H9 (cell line): ENCODE measurements around the gene NEDD4L. TPM values are rescaled to one million over a fixed set of nuclear protein-coding genes. Genes with fewer than 3 reads are reported as not detected.

Experiments
- DNase-seq: peaks from one replicate; pipeline ENCODE4 v3.0.0-alpha.2; 2017
- H2AFZ ChIP-seq: one replicate; pipeline ENCODE4 v1.6.1; 2013; ENCODE audit warnings: mild to moderate bottlenecking, low read length, control low read depth, moderate library complexity
- H2AK5ac ChIP-seq: 2 replicates; pipeline ENCODE4 v1.6.1; 2013; ENCODE audit warnings: low read length, control low read depth, mixed read lengths; ENCODE audit not compliant: insufficient read length
- H2BK120ac ChIP-seq: one replicate; pipeline ENCODE4 v1.6.1; 2013; ENCODE audit warnings: low read depth, mild to moderate bottlenecking, low read length, control low read depth, inconsistent platforms; ENCODE audit not compliant: poor library complexity, severe bottlenecking
- H2BK12ac ChIP-seq: 2 replicates; pipeline ENCODE4 v1.6.1; 2013; ENCODE audit warnings: low read length, control low read depth, mixed read lengths, low read depth; ENCODE audit not compliant: insufficient read length
- H2BK15ac ChIP-seq: 2 replicates; pipeline ENCODE4 v1.6.1; 2013; ENCODE audit warnings: low read depth, low read length, control low read depth
- H2BK20ac ChIP-seq: one replicate; pipeline ENCODE4 v1.6.1; 2013; ENCODE audit warnings: low read depth, mild to moderate bottlenecking, low read length, control low read depth, inconsistent platforms; ENCODE audit not compliant: poor library complexity, severe bottlenecking
- H2BK5ac ChIP-seq: 2 replicates; pipeline ENCODE4 v1.6.1; 2013; ENCODE audit warnings: low read length, control low read depth, mixed read lengths; ENCODE audit not compliant: insufficient read length
- H3K14ac ChIP-seq: 2 replicates; pipeline ENCODE4 v1.6.1; 2013; ENCODE audit warnings: low read length, control low read depth; ENCODE audit not compliant: insufficient read depth
- H3K18ac ChIP-seq: 2 replicates; pipeline ENCODE4 v1.6.1; 2013; ENCODE audit warnings: low read depth, mild to moderate bottlenecking, mixed read lengths, low read length, control low read depth; ENCODE audit not compliant: insufficient read length
- H3K23ac ChIP-seq: 2 replicates; pipeline ENCODE4 v1.6.1; 2013; ENCODE audit warnings: low read length, control low read depth, mixed read lengths, low read depth; ENCODE audit not compliant: insufficient read length
- H3K23me2 ChIP-seq: 2 replicates; pipeline ENCODE4 v1.6.1; 2013; ENCODE audit warnings: low read depth, mild to moderate bottlenecking, mixed read lengths, low read length, control low read depth; ENCODE audit not compliant: insufficient read length, poor library complexity, severe bottlenecking
- H3K27ac ChIP-seq: 2 replicates; pipeline ENCODE4 v1.5.1; 2013; ENCODE audit warnings: low read length, control low read depth, mixed read lengths, low read depth; ENCODE audit not compliant: insufficient read length
- H3K27me3 ChIP-seq: 2 replicates; pipeline ENCODE4 v1.6.1; 2013; ENCODE audit warnings: low read length, control low read depth, inconsistent platforms; ENCODE audit not compliant: insufficient read depth
- H3K4ac ChIP-seq: 2 replicates; pipeline ENCODE4 v1.6.1; 2013; ENCODE audit warnings: low read depth, mild to moderate bottlenecking, control low read depth, inconsistent platforms, low read length, moderate library complexity
- H3K4me1 ChIP-seq: 2 replicates; pipeline ENCODE4 v1.6.1; 2013; ENCODE audit warnings: low read length, control low read depth, inconsistent platforms; ENCODE audit not compliant: insufficient read depth
- H3K4me2 ChIP-seq: 2 replicates; pipeline ENCODE4 v1.6.1; 2013; ENCODE audit warnings: low read length, control low read depth, mixed read lengths; ENCODE audit not compliant: insufficient read length, insufficient read depth
- H3K56ac ChIP-seq: 2 replicates; pipeline ENCODE4 v1.6.1; 2013; ENCODE audit warnings: low read depth, mild to moderate bottlenecking, mixed read lengths, low read length, control low read depth; ENCODE audit not compliant: insufficient read length
- H3K79me1 ChIP-seq: 2 replicates; pipeline ENCODE4 v1.6.1; 2013; ENCODE audit warnings: low read depth, mild to moderate bottlenecking, moderate library complexity, low read length, control low read depth, inconsistent platforms; ENCODE audit not compliant: insufficient read depth, poor library complexity, severe bottlenecking
- H3K79me2 ChIP-seq: 2 replicates; pipeline ENCODE4 v1.6.1; 2013; ENCODE audit warnings: low read length, control low read depth, inconsistent platforms; ENCODE audit not compliant: insufficient read depth
- H3K9ac ChIP-seq: 2 replicates; pipeline ENCODE4 v1.6.1; 2013; ENCODE audit warnings: low read length, control low read depth, mixed read lengths; ENCODE audit not compliant: insufficient read length; ENCODE audit errors: extremely low read depth
- H3K9me3 ChIP-seq: one replicate; pipeline ENCODE4 v1.6.1; 2013; ENCODE audit warnings: low read depth, low read length, inconsistent platforms; ENCODE audit not compliant: control insufficient read depth
- H3T11ph ChIP-seq: one replicate; pipeline ENCODE4 v1.6.1; 2013; ENCODE audit warnings: mild to moderate bottlenecking, low read length, control low read depth, inconsistent platforms
- H4K20me1 ChIP-seq: one replicate; pipeline ENCODE4 v1.6.1; 2013; ENCODE audit not compliant: control insufficient read depth, insufficient read length, insufficient read depth
- H4K5ac ChIP-seq: 2 replicates; pipeline ENCODE4 v1.6.1; 2013; ENCODE audit warnings: low read depth, mild to moderate bottlenecking, mixed read lengths, low read length, control low read depth; ENCODE audit not compliant: insufficient read length
- H4K8ac ChIP-seq: replicated peaks from 2 replicates; pipeline ENCODE4 v1.6.1; 2013; ENCODE audit warnings: low read length, control low read depth, mixed read lengths, low read depth; ENCODE audit not compliant: insufficient read length
- H4K91ac ChIP-seq: 2 replicates; pipeline ENCODE4 v1.6.1; 2013; ENCODE audit warnings: low read depth, mild to moderate bottlenecking, moderate library complexity, mixed read lengths, low read length, control low read depth; ENCODE audit not compliant: insufficient read length
- H3K27ac Mint-ChIP-seq, 3 experiments: 2 replicates in 2 of 3; 3 replicates in 1 of 3; pipeline ENCODE4 v1.8.0; 2020 to 2021; ENCODE audit warnings: mixed read lengths in 3 of 3, mild to moderate bottlenecking in 1 of 3, moderate library complexity in 1 of 3
- H3K27me3 Mint-ChIP-seq: 2 replicates; pipeline ENCODE4 v1.8.0; 2021; ENCODE audit warnings: low read depth, mild to moderate bottlenecking, moderate library complexity, mixed read lengths
- H3K36me3 Mint-ChIP-seq, 3 experiments: 2 replicates in 2 of 3; 3 replicates in 1 of 3; pipeline ENCODE4 v1.8.0; 2020 to 2021; ENCODE audit warnings: low read depth in 3 of 3, mixed read lengths in 3 of 3; ENCODE audit not compliant: insufficient read depth in 1 of 3
- H3K4me1 Mint-ChIP-seq, 2 experiments: 2 replicates each; pipeline ENCODE4 v1.8.0; 2020; ENCODE audit warnings: mixed read lengths in 2 of 2
- H3K4me3 Mint-ChIP-seq, 2 experiments: 2 replicates in 1 of 2; 3 replicates in 1 of 2; pipeline ENCODE4 v1.8.0; 2020 to 2021; ENCODE audit warnings: mild to moderate bottlenecking in 2 of 2, mixed read lengths in 2 of 2, moderate library complexity in 1 of 2
- H3K9me3 Mint-ChIP-seq, 2 experiments: 2 replicates in 1 of 2; 3 replicates in 1 of 2; pipeline ENCODE4 v1.8.0; 2020; ENCODE audit warnings: mild to moderate bottlenecking in 2 of 2, mixed read lengths in 2 of 2, moderate library complexity in 1 of 2
- WGBS: extraction: QIAGEN DNeasy Blood & Tissue Kit; methylation state at CpG from one replicate; pipeline ENCODE4 v1.1.7; 2013; ENCODE audit warnings: missing lambda C conversion rate, low lambda C conversion rate, mixed read lengths; ENCODE audit not compliant: insufficient read length; ENCODE audit errors: extremely low coverage; 5-methylcytosine and 5-hydroxymethylcytosine counted together
- total RNA-seq: library from RNA; stranded (reverse); gene quantifications from 2 replicates; pipeline ENCODE4 v1.2.1, GENCODE V29; 2021
- TF ChIP-seq, protein P1 (sequence below): fragments of 200-600 bp; sonication (generic); conservative IDR thresholded peaks from 3 replicates; pipeline ENCODE4 v1.8.0; 2021; ENCODE audit warnings: antibody characterized with exemption, mild to moderate bottlenecking

The NEDD4L gene
- total RNA-seq, 1 experiment from 2014 or later: 76.3 TPM

GRCh38 chr18:58337686-58338085 is 293.7 kb downstream of the NEDD4L start:
- TF ChIP-seq, protein P1, sequence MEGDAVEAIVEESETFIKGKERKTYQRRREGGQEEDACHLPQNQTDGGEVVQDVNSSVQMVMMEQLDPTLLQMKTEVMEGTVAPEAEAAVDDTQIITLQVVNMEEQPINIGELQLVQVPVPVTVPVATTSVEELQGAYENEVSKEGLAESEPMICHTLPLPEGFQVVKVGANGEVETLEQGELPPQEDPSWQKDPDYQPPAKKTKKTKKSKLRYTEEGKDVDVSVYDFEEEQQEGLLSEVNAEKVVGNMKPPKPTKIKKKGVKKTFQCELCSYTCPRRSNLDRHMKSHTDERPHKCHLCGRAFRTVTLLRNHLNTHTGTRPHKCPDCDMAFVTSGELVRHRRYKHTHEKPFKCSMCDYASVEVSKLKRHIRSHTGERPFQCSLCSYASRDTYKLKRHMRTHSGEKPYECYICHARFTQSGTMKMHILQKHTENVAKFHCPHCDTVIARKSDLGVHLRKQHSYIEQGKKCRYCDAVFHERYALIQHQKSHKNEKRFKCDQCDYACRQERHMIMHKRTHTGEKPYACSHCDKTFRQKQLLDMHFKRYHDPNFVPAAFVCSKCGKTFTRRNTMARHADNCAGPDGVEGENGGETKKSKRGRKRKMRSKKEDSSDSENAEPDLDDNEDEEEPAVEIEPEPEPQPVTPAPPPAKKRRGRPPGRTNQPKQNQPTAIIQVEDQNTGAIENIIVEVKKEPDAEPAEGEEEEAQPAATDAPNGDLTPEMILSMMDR: no peak
- Histone ChIP-seq H3K27me3 (no peaks in the 10 kb centered on the region), H3K4me1 (peaks cover 8% of the 10 kb centered on the region; the same call in 1 of the 2 replicates), H3K27ac (no peak overlapping the region), H3K9ac (no peak overlapping the region), H3K23me2 (peaks cover 3% of the 10 kb centered on the region), H3K79me2 (no peaks in the 10 kb centered on the region), H2BK5ac (no peak overlapping the region), H2BK20ac (no peak overlapping the region), H3K56ac (no peak overlapping the region), H2AK5ac (no peak overlapping the region), H2BK12ac (no peak overlapping the region), H2BK120ac (no peak overlapping the region), H3T11ph (no peak overlapping the region), H4K8ac (no peak overlapping the region), H3K14ac (no peak overlapping the region), H2AFZ (no peak overlapping the region), H3K4ac (no peak overlapping the region), H4K91ac (no peak overlapping the region), H3K79me1 (no peaks in the 10 kb centered on the region), H4K20me1 (no peaks in the 10 kb centered on the region), H3K4me2 (no peak overlapping the region), H3K18ac (no peak overlapping the region), H3K9me3 (no peaks in the 10 kb centered on the region), H3K23ac (no peak overlapping the region), H2BK15ac (no peak overlapping the region), H4K5ac (no peak overlapping the region)
- WGBS: no CpG with 5 or more reads among the region's 5 CpGs
- Mint-ChIP-seq H3K36me3 (peaks cover 8 to 26% (median 24%) of the 10 kb centered on the region in 3 experiments; a peak in 6 of 7 replicates), H3K27ac (peak overlapping the region in 1 of 3 experiments; percentile 13; a peak in 1 of 7 replicates), H3K4me1 (peaks cover 78 to 83% of the 10 kb centered on the region in 2 experiments), H3K4me3 (no peak overlapping the region), H3K27me3 (no peaks in the 10 kb centered on the region), H3K9me3 (no peaks in the 10 kb centered on the region)
- no peak for DNase-seq
